DOHH2 (cell line): ENCODE results near the gene ZBTB7B.

Experiments used
- CTCF ChIP-seq: fragments of 200-600 bp; sonication (generic); IDR thresholded peaks from one replicate; pipeline ENCODE4 v1.5.1; 2014; ENCODE audit warnings: antibody characterized with exemption, mild to moderate bottlenecking, low read depth, low read length; ENCODE audit not compliant: poor library complexity, severe bottlenecking
- EZH2phosphoT487 ChIP-seq: fragments of 200-600 bp; sonication (generic); IDR thresholded peaks from 2 replicates; pipeline ENCODE4 v1.6.1; 2017; ENCODE audit warnings: borderline replicate concordance, mild to moderate bottlenecking, antibody characterized with exemption, low read length, moderate library complexity, mixed read lengths

- TF ChIP-seq CTCF, result no peak
- TF ChIP-seq EZH2phosphoT487, result no peak
Observed at GRCh38 chr1:155011004-155011416, 8.4 kb downstream of the ZBTB7B start.
